Activated CD4-positive, alpha-beta T cell treated with anti-CD3 and anti-CD28 coated beads, Interleukin-2, amount 50 U/mL, for 4 hours (primary cell): ENCODE measurements around the gene TET3.

Experiments
- DNase-seq, 2 experiments: peaks; one replicate each; pipeline ENCODE4 v3.0.0-alpha.2; 2020

Gene TET3

GRCh38 chr2:73965053-73965452 lies 19.7 kb upstream of the TET3 start:
- DNase-seq, result no peak

GRCh38 chr2:73968357-73968937 lies 16.3 kb upstream of the TET3 start:
- DNase-seq, result no peak

GRCh38 chr2:73969356-73969755 lies 15.4 kb upstream of the TET3 start:
- no peak for DNase-seq

- DNase-seq, result no peak
Measured at GRCh38 chr2:73970141-73970803, 14.4 kb upstream of the TET3 start.

GRCh38 chr2:73970850-73971471 lies 13.7 kb upstream of the TET3 start:
- DNase-seq, result no peak

GRCh38 chr2:73971722-73972121 lies 13.0 kb upstream of the TET3 start:
- DNase-seq, result no peak

- DNase-seq, result no peak
Measured at GRCh38 chr2:73972846-73973245, 11.9 kb upstream of the TET3 start.

- DNase-seq, result no peak
Measured at GRCh38 chr2:73975731-73976130, 9.0 kb upstream of the TET3 start.

GRCh38 chr2:73976803-73977202 lies 7.9 kb upstream of the TET3 start:
- DNase-seq, result no peak

GRCh38 chr2:73977466-73977865 lies 7.2 kb upstream of the TET3 start:
- no peak for DNase-seq

GRCh38 chr2:73979021-73979420 lies 5.7 kb upstream of the TET3 start:
- DNase-seq, result peak; percentile 64 to 77

GRCh38 chr2:73979686-73980085 lies 5.0 kb upstream of the TET3 start:
- no peak for DNase-seq

GRCh38 chr2:73980566-73980965 lies 4.1 kb upstream of the TET3 start:
- no peak for DNase-seq

GRCh38 chr2:73981081-73982001 lies 3.4 kb upstream of the TET3 start:
- DNase-seq, result no peak

- no peak for DNase-seq
Measured at GRCh38 chr2:73982140-73982617, 2.5 kb upstream of the TET3 start.

GRCh38 chr2:73983322-73984202 lies 1.1 kb upstream of the TET3 start:
- no peak for DNase-seq

GRCh38 chr2:73984922-73985307 lies 205 bp downstream of the TET3 start:
- DNase-seq, result peak in 1 of 2 experiments; percentile 65

GRCh38 chr2:73985308-73986084 lies 786 bp downstream of the TET3 start:
- DNase-seq, result peak; percentile 59 to 64

GRCh38 chr2:73986085-73986681 lies 1.5 kb downstream of the TET3 start:
- no peak for DNase-seq

- DNase-seq, result no peak
Measured at GRCh38 chr2:73987109-73987947, 2.6 kb downstream of the TET3 start.
